ENCODE results near the gene STX17. TPM values are rescaled to one million over a fixed set of nuclear protein-coding genes. Genes with fewer than 3 reads are reported as not detected.

STX17 gene
- total RNA-seq, 4 donors from 2014 or later, result 6.7 to 363 (median 37.1) TPM

GRCh38 chr9:99962680-99963261 lies 56.3 kb downstream of the STX17 start:
- H3K36me3 ChIP-seq, result peaks cover 0 to 10% (median 2%) of the 10 kb centered on the region in 4 donors
- H3K4me1 ChIP-seq, result no peaks in the 10 kb centered on the region
- intact Hi-C loops (cut with DNase I; ENCODE audit: low total_unique reads), result no loop called here
- no peak overlapping the region for H3K27ac ChIP-seq
- no peak overlapping the region for H3K4me3 ChIP-seq
- no peak for DNase-seq
- WGBS, 2 donors (ENCODE audit: low coverage in 1 of 2), result 93 to 100% methylated on average over 1 of the region's 1 CpG
- TF ChIP-seq POLR2A (IDR thresholded peaks at IDR 0.05), result no peak
- no peak for TF ChIP-seq EP300 (IDR thresholded peaks at IDR 0.05; ENCODE audit: low read depth)
- TF ChIP-seq POLR2AphosphoS5 (IDR thresholded peaks at IDR 0.05), result no peak
- no peak for TF ChIP-seq CTCF (IDR thresholded peaks at IDR 0.05)
- in situ Hi-C loops (cut with MboI; ENCODE audit: low pct_ligation_motif_present in 1 of 4, low pct_unique_long_range_greater_than_20kb in 1 of 4, low sequenced_read_pairs in 3 of 4), result no loop called here
- no peaks in the 10 kb centered on the region for H3K27me3 ChIP-seq
- H3K9me3 ChIP-seq, result no peaks in the 10 kb centered on the region

- Histone ChIP-seq H3K4me1 (no peaks in the 10 kb centered on the region), H3K27ac (no peak overlapping the region), H3K27me3 (no peaks in the 10 kb centered on the region), H3K36me3 (peaks cover 0 to 8% (median 3%) of the 10 kb centered on the region in 4 donors), H3K4me3 (no peak overlapping the region), H3K9me3 (no peaks in the 10 kb centered on the region)
- intact Hi-C loops (cut with DNase I; ENCODE audit: low total_unique reads) (no loop called here), in situ Hi-C loops (cut with MboI; ENCODE audit: low pct_ligation_motif_present in 1 of 4, low pct_unique_long_range_greater_than_20kb in 1 of 4, low sequenced_read_pairs in 3 of 4) (no loop called here)
- WGBS, 2 donors (ENCODE audit: low coverage in 1 of 2), result 91 to 93% methylated on average over 1 of the region's 1 CpG
- no peak for TF ChIP-seq POLR2A (IDR thresholded peaks at IDR 0.05)
- no peak for TF ChIP-seq CTCF (IDR thresholded peaks at IDR 0.05)
- no peak for DNase-seq
Measured at GRCh38 chr9:99964336-99964735, 57.9 kb downstream of the STX17 start.

- peaks cover 0 to 6% (median 0%) of the 10 kb centered on the region in 4 donors for H3K36me3 ChIP-seq
- no peaks in the 10 kb centered on the region for H3K9me3 ChIP-seq
- intact Hi-C loops (cut with DNase I; ENCODE audit: low total_unique reads) (no loop called here), in situ Hi-C loops (cut with MboI; ENCODE audit: low pct_ligation_motif_present in 1 of 4, low pct_unique_long_range_greater_than_20kb in 1 of 4, low sequenced_read_pairs in 3 of 4) (no loop called here)
- TF ChIP-seq POLR2A (IDR thresholded peaks at IDR 0.05) (no peak), POLR2AphosphoS5 (IDR thresholded peaks at IDR 0.05) (no peak), CTCF (IDR thresholded peaks at IDR 0.05) (no peak), EP300 (IDR thresholded peaks at IDR 0.05; ENCODE audit: low read depth) (no peak)
- H3K4me3 ChIP-seq, result no peak overlapping the region
- DNase-seq, result no peak
- H3K4me1 ChIP-seq, result no peaks in the 10 kb centered on the region
- H3K27me3 ChIP-seq, result no peaks in the 10 kb centered on the region
- WGBS, 2 donors (ENCODE audit: low coverage in 1 of 2), result 88 to 91% methylated on average over 1 to 2 of the region's 2 CpGs
- no peak overlapping the region for H3K27ac ChIP-seq
Measured at GRCh38 chr9:99966001-99966400, 59.5 kb downstream of the STX17 start.

- Histone ChIP-seq H3K27me3 (no peaks in the 10 kb centered on the region), H3K9me3 (no peaks in the 10 kb centered on the region), H3K4me3 (no peak overlapping the region), H3K27ac (no peak overlapping the region), H3K36me3 (peaks cover 0 to 6% (median 0%) of the 10 kb centered on the region in 4 donors), H3K4me1 (no peaks in the 10 kb centered on the region)
- intact Hi-C loops (cut with DNase I; ENCODE audit: low total_unique reads), result no loop called here
- TF ChIP-seq POLR2AphosphoS5 (IDR thresholded peaks at IDR 0.05) (no peak), POLR2A (IDR thresholded peaks at IDR 0.05) (no peak), CTCF (IDR thresholded peaks at IDR 0.05) (no peak), EP300 (IDR thresholded peaks at IDR 0.05; ENCODE audit: low read depth) (no peak)
- WGBS, 2 donors (ENCODE audit: low coverage in 1 of 2), result 89 to 91% methylated on average over 2 of the region's 2 CpGs
- in situ Hi-C loops (cut with MboI; ENCODE audit: low pct_ligation_motif_present in 1 of 4, low pct_unique_long_range_greater_than_20kb in 1 of 4, low sequenced_read_pairs in 3 of 4), result no loop called here
- DNase-seq, result no peak
Measured at GRCh38 chr9:99966716-99967115, 60.3 kb downstream of the STX17 start.
